Measurements from ENCODE around the gene COX6A1. TPM values are rescaled to one million over a fixed set of nuclear protein-coding genes. Genes with fewer than 3 reads are reported as not detected.

COX6A1 gene
- total and polyA plus RNA-seq, 3 donors from 2014 or later: 485 to 563 (median 549) TPM

DNA sequence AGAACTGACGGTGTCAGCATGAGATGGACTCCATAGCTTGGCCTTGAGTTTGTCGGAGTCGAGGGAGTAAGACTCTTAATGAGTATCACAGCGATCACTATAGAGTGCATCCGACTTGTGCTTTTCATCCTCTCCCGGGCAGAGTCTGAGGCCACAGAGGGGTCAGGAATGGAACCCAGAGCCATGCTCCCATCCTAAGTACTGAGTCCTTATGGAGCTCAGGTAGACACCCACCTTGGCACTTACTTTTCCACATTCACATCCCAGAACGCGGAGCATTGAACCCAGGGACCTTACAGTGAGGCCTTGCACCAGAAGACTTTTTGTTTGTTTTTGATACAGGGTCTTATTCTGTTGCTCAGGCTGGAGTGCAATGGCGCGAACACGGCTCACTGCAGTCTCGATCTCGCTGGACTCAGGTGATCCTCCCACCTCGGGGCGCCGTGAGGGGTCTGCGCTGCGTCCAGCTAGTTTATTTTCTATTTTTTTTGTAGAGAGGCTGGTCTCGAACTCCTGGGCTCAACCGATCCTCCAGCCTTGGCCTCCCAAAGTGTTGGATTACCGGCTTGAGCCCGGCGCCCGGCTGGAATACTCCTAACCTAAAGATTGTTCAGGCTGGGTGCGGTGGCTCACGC, 32.4 kb downstream of the COX6A1 start:
- no peaks in the 10 kb centered on the region for H3K27me3 ChIP-seq
- DNase-seq: peak; percentile 36
- intact Hi-C loops (cut with DNase I; ENCODE audit: low total_unique reads): no loop called here
- peaks cover 39% of the 10 kb centered on the region for H3K4me1 ChIP-seq
- H3K27ac ChIP-seq: peak overlapping the region; percentile 94 to 95
- no peaks in the 10 kb centered on the region for H3K36me3 ChIP-seq (ENCODE audit: low read depth, missing control alignments)
- no peaks in the 10 kb centered on the region for H3K9me3 ChIP-seq
- WGBS, 2 donors: 35 to 43% methylated on average over 25 to 26 of the region's 26 CpGs
- TF ChIP-seq POLR2A (IDR thresholded peaks at IDR 0.05): no peak
- TF ChIP-seq, protein P1, sequence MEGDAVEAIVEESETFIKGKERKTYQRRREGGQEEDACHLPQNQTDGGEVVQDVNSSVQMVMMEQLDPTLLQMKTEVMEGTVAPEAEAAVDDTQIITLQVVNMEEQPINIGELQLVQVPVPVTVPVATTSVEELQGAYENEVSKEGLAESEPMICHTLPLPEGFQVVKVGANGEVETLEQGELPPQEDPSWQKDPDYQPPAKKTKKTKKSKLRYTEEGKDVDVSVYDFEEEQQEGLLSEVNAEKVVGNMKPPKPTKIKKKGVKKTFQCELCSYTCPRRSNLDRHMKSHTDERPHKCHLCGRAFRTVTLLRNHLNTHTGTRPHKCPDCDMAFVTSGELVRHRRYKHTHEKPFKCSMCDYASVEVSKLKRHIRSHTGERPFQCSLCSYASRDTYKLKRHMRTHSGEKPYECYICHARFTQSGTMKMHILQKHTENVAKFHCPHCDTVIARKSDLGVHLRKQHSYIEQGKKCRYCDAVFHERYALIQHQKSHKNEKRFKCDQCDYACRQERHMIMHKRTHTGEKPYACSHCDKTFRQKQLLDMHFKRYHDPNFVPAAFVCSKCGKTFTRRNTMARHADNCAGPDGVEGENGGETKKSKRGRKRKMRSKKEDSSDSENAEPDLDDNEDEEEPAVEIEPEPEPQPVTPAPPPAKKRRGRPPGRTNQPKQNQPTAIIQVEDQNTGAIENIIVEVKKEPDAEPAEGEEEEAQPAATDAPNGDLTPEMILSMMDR (IDR thresholded peaks at IDR 0.05): no peak
- H3K4me3 ChIP-seq: peak overlapping the region; percentile 97 to 98

- intact Hi-C loops (cut with DNase I; ENCODE audit: low total_unique reads): no loop called here
- no peak for TF ChIP-seq POLR2A (IDR thresholded peaks at IDR 0.05)
- TF ChIP-seq, protein P1 (IDR thresholded peaks at IDR 0.05): no peak
- no peak for DNase-seq
Measured at GRCh38 chr12:120472521-120472920, 34.6 kb downstream of the COX6A1 start.

GRCh38 chr12:120473807-120474615, 36.1 kb downstream of the COX6A1 start:
- TF ChIP-seq POLR2A (IDR thresholded peaks at IDR 0.05): no peak
- TF ChIP-seq, protein P1 (IDR thresholded peaks at IDR 0.05): no peak

More at GRCh38 chr12:120472521-120472920, 34.6 kb downstream of the COX6A1 start:
- peaks cover 22% of the 10 kb centered on the region for H3K4me1 ChIP-seq
- H3K27me3 ChIP-seq: no peaks in the 10 kb centered on the region
- no peak overlapping the region for H3K4me3 ChIP-seq
- no peak overlapping the region for H3K27ac ChIP-seq
- no peaks in the 10 kb centered on the region for H3K36me3 ChIP-seq (ENCODE audit: low read depth, missing control alignments)
- H3K9me3 ChIP-seq: no peaks in the 10 kb centered on the region

GRCh38 chr12:120474616-120474960, 36.7 kb downstream of the COX6A1 start:
- intact Hi-C loops (cut with DNase I; ENCODE audit: low total_unique reads): no loop called here
- WGBS, 2 donors: 37 to 44% methylated on average over 2 of the region's 2 CpGs

More at GRCh38 chr12:120473807-120474615, 36.1 kb downstream of the COX6A1 start:
- H3K36me3 ChIP-seq (ENCODE audit: low read depth, missing control alignments): no peaks in the 10 kb centered on the region
- no peaks in the 10 kb centered on the region for H3K9me3 ChIP-seq
- 74% methylated on average over 6 of the region's 6 CpGs for WGBS, 2 donors
- intact Hi-C loops (cut with DNase I; ENCODE audit: low total_unique reads): no loop called here
- H3K27ac ChIP-seq: no peak overlapping the region
- peaks cover 21% of the 10 kb centered on the region for H3K4me1 ChIP-seq
- no peak overlapping the region for H3K4me3 ChIP-seq
- DNase-seq: no peak
- H3K27me3 ChIP-seq: no peaks in the 10 kb centered on the region

More at GRCh38 chr12:120474616-120474960, 36.7 kb downstream of the COX6A1 start:
- no peak overlapping the region for H3K27ac ChIP-seq
- TF ChIP-seq POLR2A (IDR thresholded peaks at IDR 0.05): no peak
- TF ChIP-seq, protein P1 (IDR thresholded peaks at IDR 0.05): no peak
- no peaks in the 10 kb centered on the region for H3K36me3 ChIP-seq (ENCODE audit: low read depth, missing control alignments)
- H3K27me3 ChIP-seq: no peaks in the 10 kb centered on the region
- no peaks in the 10 kb centered on the region for H3K9me3 ChIP-seq
- DNase-seq: peak; percentile 52
- H3K4me1 ChIP-seq: peaks cover 21% of the 10 kb centered on the region
- no peak overlapping the region for H3K4me3 ChIP-seq

Data from testis (tissue), 3 donors.